ENCODE data around the gene TPP1. TPM values are rescaled to one million over a fixed set of nuclear protein-coding genes. Genes with fewer than 3 reads are reported as not detected.
A peak's percentile ranks its signal among the peaks of the same experiment; 100 is the strongest.

Gene TPP1
- total RNA-seq, 1 donor from 2014 or later, result 77.7 TPM

- no peak for ATAC-seq
- DNase-seq, result no peak
- intact Hi-C loops (cut with micrococcal nuclease), result no loop called here
Measured at GRCh38 chr11:6602096-6602940, 16.9 kb downstream of the TPP1 start.

GRCh38 chr11:6601041-6601461 lies 18.2 kb downstream of the TPP1 start:
- ATAC-seq, result no peak
- intact Hi-C loops (cut with micrococcal nuclease), result no loop called here
- no peak for DNase-seq

DNA sequence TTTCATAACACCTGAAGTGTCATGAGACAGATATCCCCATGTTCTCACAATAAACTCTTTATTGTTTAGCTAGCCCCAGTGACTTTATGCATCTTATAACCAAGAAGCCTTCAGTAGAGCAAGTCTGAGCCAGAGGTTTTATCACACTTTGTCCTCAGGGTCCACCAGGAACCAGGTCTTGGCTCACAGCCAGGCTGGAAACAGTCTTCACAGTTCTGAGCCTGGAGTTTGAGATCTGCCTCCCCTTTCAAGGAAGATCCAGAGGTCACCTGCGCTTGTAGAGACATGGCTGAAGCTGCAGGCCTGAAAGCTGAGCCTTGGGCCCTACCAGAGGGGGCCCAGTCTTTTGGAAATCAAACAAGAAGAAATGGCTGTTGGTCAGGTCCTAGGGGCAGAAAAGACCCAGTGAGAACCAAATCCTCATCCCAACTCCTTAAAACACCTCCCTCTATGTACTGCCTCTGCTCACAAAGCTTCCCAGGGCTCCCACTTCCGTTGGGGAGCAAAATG lies 19.3 kb downstream of the TPP1 start:
- no peak for DNase-seq
- no peak for ATAC-seq

DNA sequence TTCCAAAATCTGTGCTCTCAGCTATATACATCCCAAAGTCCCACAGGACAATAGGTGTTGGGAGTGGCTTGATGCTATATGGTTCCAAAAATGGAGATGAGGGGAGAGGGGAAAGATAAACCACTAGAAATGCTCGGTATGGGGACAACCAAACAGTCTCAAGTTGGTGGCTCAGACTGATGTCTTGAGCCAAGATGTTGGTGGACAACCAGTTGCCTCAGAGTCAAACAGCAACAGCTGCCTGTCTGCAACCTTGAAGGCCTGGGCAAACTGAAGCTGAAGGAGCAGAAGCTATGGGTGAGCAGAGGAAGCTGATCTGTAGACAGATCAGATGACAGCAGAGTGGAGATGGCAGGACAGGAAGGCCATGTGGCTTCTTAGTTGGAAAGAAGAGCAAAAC lies 19.8 kb downstream of the TPP1 start:
- DNase-seq (no peak), ATAC-seq (no peak)
- intact Hi-C loops (cut with micrococcal nuclease), result no loop called here

More for the DNA sequence above, 19.3 kb downstream of the TPP1 start:
- intact Hi-C loops (cut with micrococcal nuclease), result no loop called here

DNA sequence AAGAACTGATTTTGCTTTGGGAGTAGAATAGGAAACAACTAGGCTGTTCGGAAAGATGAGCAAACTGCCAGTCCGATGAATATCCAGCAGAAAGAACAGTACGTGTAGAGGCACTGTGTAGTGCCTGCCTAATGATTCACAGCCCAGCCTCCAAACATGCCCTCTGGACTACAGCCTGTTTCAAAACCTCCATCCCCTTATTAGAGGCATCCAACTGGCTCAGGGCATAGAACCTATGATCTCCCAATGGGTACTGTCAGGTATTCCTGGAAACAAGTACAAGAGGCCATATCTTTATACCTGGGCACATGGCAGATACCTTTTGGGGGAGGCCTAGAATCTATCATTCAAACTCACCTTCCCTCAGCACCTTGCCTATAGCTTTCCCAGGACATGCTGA lies 20.7 kb downstream of the TPP1 start:
- DNase-seq, result no peak
- intact Hi-C loops (cut with micrococcal nuclease), result no loop called here
- ATAC-seq, result no peak

GRCh38 chr11:6596239-6596877 lies 22.9 kb downstream of the TPP1 start:
- intact Hi-C loops (cut with micrococcal nuclease), result no loop called here
- ATAC-seq (peak; percentile 79), DNase-seq (no peak)

- intact Hi-C loops (cut with micrococcal nuclease), result no loop called here
- no peak for DNase-seq
- ATAC-seq, result peak; percentile 42
Measured at GRCh38 chr11:6594142-6594768, 25.0 kb downstream of the TPP1 start.

GRCh38 chr11:6588018-6588417 lies 31.2 kb downstream of the TPP1 start:
- intact Hi-C loops (cut with micrococcal nuclease), result loop anchor here (10.0 kb wide), 1 partner anchor 53 kb away; no protein-coding TSS in a partner anchor
- ATAC-seq (no peak), DNase-seq (no peak)

DNA sequence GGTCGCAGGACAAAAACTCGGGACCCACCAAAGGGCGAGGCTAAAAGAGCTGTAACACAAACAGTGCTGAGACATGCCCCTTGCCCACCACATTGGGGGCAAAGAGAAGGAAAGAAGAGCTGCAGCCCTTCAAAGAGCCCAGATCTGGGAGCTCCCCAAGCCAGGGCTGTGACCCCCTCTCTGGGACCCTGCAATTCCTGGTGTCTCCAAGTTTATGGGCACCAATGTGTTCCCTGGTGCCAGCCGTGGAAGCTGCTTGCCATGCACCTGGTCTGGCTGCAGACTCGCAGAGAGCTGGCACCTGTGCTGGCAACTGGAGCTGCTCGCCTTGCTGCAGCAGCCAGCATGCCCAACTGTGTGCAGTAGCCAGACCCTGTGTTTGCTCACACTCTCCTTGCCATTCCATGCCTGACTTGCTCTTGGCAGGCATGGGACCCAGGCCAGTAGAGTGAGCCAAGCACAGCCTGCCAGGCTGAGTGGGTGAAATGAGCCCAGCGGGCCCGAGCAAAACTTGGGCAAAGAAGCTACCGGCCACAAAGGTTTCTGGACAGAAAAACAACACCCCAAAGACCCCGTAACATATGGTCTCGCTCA lies 31.8 kb downstream of the TPP1 start:
- ATAC-seq (peak; percentile 95), DNase-seq (peak; percentile 76)
- intact Hi-C loops (cut with micrococcal nuclease), result loop anchor here (10.0 kb wide), 1 partner anchor 53 kb away; no protein-coding TSS in a partner anchor

DNA sequence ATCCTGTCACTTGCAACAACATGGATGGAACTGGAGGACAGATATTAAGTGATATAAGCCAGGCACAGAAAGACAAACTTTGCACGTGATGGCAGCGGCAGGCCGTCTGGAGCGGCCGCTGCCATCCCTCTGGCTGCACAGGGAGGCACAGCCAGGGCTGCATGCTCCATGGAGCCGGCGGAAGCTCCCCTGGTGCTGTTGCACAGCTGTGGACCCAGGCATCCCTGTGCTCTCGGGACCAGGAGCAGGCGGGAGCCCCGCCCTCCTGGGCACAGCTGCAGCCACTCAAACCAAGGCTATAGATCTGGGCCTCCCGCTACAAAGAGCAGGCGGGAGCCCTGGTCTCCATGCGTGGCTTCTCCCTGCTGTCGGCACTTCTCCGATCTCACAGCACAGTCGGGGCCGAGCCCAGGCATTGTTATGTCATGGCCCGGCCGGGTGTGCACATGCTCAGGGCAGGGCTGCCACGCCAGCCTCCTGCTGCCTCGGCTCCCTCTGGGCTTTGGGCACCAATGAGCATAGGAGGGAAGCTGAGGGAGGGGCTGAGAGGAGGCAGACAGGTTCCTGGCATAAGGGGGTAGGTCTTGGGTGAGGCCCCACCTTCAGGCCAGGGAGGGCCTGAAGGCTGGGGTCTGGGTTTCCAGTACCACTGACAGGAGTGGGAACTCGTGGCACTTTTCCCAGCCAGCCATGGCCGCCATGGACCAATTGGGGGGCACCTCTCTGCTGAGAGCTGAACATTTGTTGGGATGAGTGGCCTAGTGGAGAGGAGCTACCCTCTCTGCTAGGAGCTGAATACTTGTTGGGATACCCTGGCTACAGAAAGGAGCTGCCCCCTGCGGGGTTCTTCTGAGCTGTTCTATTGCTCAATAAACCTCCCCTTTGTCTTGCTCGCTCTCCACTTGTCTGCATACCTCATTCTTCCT lies 32.5 kb downstream of the TPP1 start:
- DNase-seq, result peak; percentile 71

DNA sequence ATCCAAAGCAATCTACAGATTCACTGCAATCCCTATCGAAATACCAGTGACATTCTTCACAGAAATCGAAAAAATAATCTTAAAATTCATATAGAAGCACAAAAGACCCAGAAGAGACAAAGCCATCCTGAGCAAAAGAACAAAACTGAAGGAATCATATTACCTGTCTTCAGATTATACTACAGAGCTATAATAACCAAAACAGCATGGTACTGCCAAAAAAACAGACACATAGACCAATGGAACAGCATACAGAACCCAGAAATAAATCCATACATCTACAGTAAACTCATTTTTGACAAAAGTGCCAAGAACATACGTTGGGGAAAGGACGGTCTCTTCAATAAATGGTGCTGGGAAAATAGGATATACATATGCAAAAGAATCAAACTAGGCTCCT lies 34.7 kb downstream of the TPP1 start:
- DNase-seq, result no peak
- ATAC-seq, result no peak
- intact Hi-C loops (cut with micrococcal nuclease), result loop anchor here (10.0 kb wide), 1 partner anchor 50 kb away; no protein-coding TSS in a partner anchor

More for the DNA sequence above, 32.5 kb downstream of the TPP1 start:
- intact Hi-C loops (cut with micrococcal nuclease), result loop anchor here (10.0 kb wide), 1 partner anchor 52 kb away; no protein-coding TSS in a partner anchor
- ATAC-seq, result peak; percentile 89

DNA sequence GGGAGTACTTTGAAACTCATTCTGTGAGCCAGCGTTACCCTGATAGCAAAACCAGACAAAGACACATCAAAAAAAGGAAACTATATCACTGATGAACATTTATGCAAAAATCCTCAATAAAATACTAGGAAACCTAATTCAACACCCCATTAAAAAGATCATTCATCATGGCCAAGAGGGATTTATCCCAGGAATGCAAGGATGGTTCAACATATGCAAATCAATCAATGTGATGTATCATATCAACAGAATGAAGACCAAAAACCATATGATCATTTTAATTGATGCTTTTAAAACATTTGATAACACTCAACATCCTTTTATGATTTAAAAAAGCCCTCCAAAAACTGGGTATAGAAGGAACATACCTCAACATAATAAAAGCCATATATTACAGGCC lies 35.6 kb downstream of the TPP1 start:
- DNase-seq, result no peak
- no peak for ATAC-seq
- intact Hi-C loops (cut with micrococcal nuclease), result loop anchor here (10.0 kb wide), 1 partner anchor 49 kb away; no protein-coding TSS in a partner anchor

DNA sequence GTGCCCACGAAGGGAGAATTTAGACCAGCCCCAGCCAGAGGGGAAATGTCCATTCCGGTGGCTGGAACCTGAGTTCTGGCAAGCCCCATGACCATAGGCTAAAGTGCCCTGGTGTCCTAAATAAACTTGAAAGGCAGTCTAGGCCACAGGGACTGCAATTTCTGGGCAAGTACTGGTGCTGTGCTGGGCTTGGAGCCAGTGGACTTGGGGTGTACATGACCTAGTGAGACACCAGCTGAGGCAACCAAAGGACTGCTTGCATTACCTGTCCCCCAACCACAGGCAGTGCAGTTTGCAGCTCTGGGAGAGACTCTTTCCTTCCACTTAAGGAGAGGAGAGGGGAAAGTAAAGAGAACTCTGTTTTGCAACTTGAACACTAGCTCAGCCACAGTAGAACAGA lies 39.5 kb downstream of the TPP1 start:
- peak; percentile 33 for ATAC-seq
- intact Hi-C loops (cut with micrococcal nuclease), result loop anchor here (10.0 kb wide), 1 partner anchor 45 kb away; no protein-coding TSS in a partner anchor
- no peak for DNase-seq

GRCh38 chr11:6578134-6578533 lies 41.1 kb downstream of the TPP1 start:
- DNase-seq (no peak), ATAC-seq (no peak)
- intact Hi-C loops (cut with micrococcal nuclease), result no loop called here

- ATAC-seq (peak; percentile 78), DNase-seq (no peak)
- intact Hi-C loops (cut with micrococcal nuclease), result no loop called here
Measured at GRCh38 chr11:6576471-6577373, 42.5 kb downstream of the TPP1 start.

DNA sequence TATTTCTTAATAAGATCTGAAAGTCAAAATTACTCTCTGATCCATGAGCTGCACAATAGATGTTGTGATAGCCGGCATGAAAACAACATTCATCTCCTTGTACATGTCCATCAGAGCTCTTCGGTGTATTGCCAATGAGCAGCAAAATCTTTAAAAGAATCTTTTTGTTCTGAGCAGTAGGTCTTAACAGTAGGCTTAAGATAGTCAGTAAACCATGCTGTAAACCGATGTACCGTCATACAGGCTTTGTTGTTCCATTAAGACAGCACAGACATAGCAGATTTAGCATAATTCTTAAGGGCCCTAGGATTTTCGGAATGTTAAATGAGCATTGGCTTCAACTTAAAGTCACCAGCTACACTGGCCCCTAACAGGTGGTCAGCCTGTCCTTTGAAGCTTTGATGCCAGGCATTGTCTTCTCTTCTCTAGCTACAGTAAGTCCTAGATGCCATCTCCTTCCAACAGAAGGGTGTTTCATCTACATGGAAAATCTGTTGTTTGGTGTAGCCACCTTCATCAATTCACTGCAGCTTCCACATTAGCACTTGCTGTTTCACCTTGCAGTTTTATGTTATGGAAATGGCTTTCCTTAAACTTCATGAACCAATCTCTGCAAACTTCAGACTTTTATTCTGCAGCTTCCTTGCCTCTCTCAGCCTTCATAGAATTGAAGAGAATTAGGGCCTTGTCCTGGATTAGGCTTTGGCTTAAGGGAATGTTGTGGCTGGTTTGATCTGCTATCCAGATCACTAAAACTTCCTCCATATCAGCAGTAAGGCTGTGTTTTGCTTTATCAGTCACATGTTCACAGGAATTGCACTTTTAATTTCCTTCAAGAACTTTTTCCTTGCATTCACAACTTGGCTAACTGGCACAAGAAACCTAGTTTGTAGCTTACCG lies 44.2 kb downstream of the TPP1 start:
- no peak for ATAC-seq
- intact Hi-C loops (cut with micrococcal nuclease), result no loop called here
- no peak for DNase-seq
